Keratinocyte (primary cell): Measurements from ENCODE around the gene BCL2. TPM values are rescaled to one million over a fixed set of nuclear protein-coding genes. Genes with fewer than 3 reads are reported as not detected.

ENCODE experiments used
- DNase-seq: peaks from one replicate; pipeline ENCODE4 v3.0.0-alpha.2; 2011; ENCODE audit warnings: low read depth, missing footprints, low spot score
- FAIRE-seq: peaks from 2 replicates; lab custom pipeline; 2011; peaks lifted over from hg19 to GRCh38; lab: Jason Lieb, UNC
- H2AFZ ChIP-seq: 2 replicates; pipeline ENCODE4 v1.6.0; 2012; ENCODE audit warnings: low read length, control low read depth, inconsistent platforms; ENCODE audit not compliant: control insufficient read depth
- H3K27ac ChIP-seq: 2 replicates; pipeline ENCODE4 v1.5.1; 2011; ENCODE audit warnings: low read length; ENCODE audit not compliant: control insufficient read depth, insufficient read depth
- H3K27me3 ChIP-seq: 3 replicates; pipeline ENCODE4 v1.6.0; 2011; ENCODE audit warnings: low read length; ENCODE audit not compliant: control insufficient read depth, insufficient read depth; ENCODE audit errors: extremely low read depth
- H3K36me3 ChIP-seq, 2 experiments: 2 replicates in 1 of 2; 3 replicates in 1 of 2; pipeline ENCODE4 v1.5.1; 2011; ENCODE audit warnings: low read length in 2 of 2, mild to moderate bottlenecking in 1 of 2; ENCODE audit not compliant: control insufficient read depth in 2 of 2, insufficient read depth in 2 of 2; ENCODE audit errors: extremely low read depth in 1 of 2
- H3K4me1 ChIP-seq: 3 replicates; pipeline ENCODE4 v1.5.1; 2011; ENCODE audit warnings: low read length; ENCODE audit not compliant: control insufficient read depth, insufficient read depth; ENCODE audit errors: extremely low read depth
- H3K4me2 ChIP-seq: 3 replicates; pipeline ENCODE4 v1.6.0; 2011; ENCODE audit warnings: low read depth, low read length; ENCODE audit not compliant: control insufficient read depth, insufficient read depth; ENCODE audit errors: extremely low read depth
- H3K4me3 ChIP-seq, 3 experiments: fragments of 200-600 bp in 1 of 3; sonication (generic) in 1 of 3; 2 replicates in 2 of 3; 3 replicates in 1 of 3; pipeline ENCODE4 v1.5.1; 2011 to 2016; ENCODE audit warnings: low read length in 3 of 3, mild to moderate bottlenecking in 3 of 3, control low read depth in 2 of 3, inconsistent platforms in 1 of 3, low read depth in 1 of 3, mixed read lengths in 1 of 3, mixed run types in 1 of 3, moderate library complexity in 1 of 3; ENCODE audit not compliant: control insufficient read depth in 2 of 3, insufficient read depth in 2 of 3; ENCODE audit errors: extremely low read depth in 1 of 3
- H3K79me2 ChIP-seq: 2 replicates; pipeline ENCODE4 v1.6.0; 2012; ENCODE audit warnings: low read length; ENCODE audit not compliant: control insufficient read depth, insufficient read depth
- H3K9ac ChIP-seq: 3 replicates; pipeline ENCODE4 v1.6.0; 2011; ENCODE audit warnings: low read length; ENCODE audit not compliant: control insufficient read depth, insufficient read depth; ENCODE audit errors: extremely low read depth
- H3K9me1 ChIP-seq: 3 replicates; pipeline ENCODE4 v1.6.0; 2011; ENCODE audit warnings: low read length; ENCODE audit not compliant: control insufficient read depth, insufficient read depth; ENCODE audit errors: extremely low read depth
- H3K9me3 ChIP-seq: 2 replicates; pipeline ENCODE4 v1.5.1; 2012; ENCODE audit warnings: low read depth, low read length; ENCODE audit not compliant: control insufficient read depth
- H4K20me1 ChIP-seq: 3 replicates; pipeline ENCODE4 v1.6.0; 2011; ENCODE audit warnings: low read length; ENCODE audit not compliant: control insufficient read depth, insufficient read depth; ENCODE audit errors: extremely low read depth
- EZH2 ChIP-seq: IDR thresholded peaks from one replicate; pipeline ENCODE4 v1.6.1; 2012; ENCODE audit warnings: inconsistent platforms, mild to moderate bottlenecking, low read length, moderate library complexity
- dilution Hi-C: fragments of 300-500 bp; cut with MboI; formaldehyde crosslinking; loops from one replicate; pipeline ENCODE4 v1.7.0; 2020; ENCODE audit warnings: low sequenced_read_pairs; ENCODE audit not compliant: extremely low pct_ligation_motif_present
- polyA plus RNA-seq, 5 experiments: library from polyadenylated mRNA; depleted of rRNA in 3 of 5; stranded (reverse) in 3 of 5; stranded (forward) in 1 of 5; unstranded in 1 of 5; fragments of >200 nt; gene quantifications; 1 replicate in 1 of 5; 2 replicates in 3 of 5; 3 replicates in 1 of 5; pipeline versions ENCODE4 v1.2.1 to v1.2.3, GENCODE V29; 2011 to 2012; ENCODE audit warnings: missing spikeins in 2 of 5, low read depth in 1 of 5, low replicate concordance in 1 of 5
- TF ChIP-seq, protein P1 (sequence below), 3 experiments: IDR thresholded peaks in 1 of 3; conservative IDR thresholded peaks in 1 of 3; optimal IDR thresholded peaks in 1 of 3; 2 replicates in 2 of 3; 3 replicates in 1 of 3; pipeline versions ENCODE3 to v1.5.1; 2011; ENCODE audit warnings: low read length in 3 of 3, mild to moderate bottlenecking in 3 of 3, moderate library complexity in 2 of 3, control low read depth in 1 of 3, inconsistent platforms in 1 of 3; ENCODE audit not compliant: insufficient read depth in 2 of 3; ENCODE audit errors: extremely low read depth in 1 of 3

BCL2 gene
- polyA plus RNA-seq, 1 donor (not counting 4 experiments of a cell fraction or from before 2014, with no cell fraction given), result 0.30 TPM

DNA sequence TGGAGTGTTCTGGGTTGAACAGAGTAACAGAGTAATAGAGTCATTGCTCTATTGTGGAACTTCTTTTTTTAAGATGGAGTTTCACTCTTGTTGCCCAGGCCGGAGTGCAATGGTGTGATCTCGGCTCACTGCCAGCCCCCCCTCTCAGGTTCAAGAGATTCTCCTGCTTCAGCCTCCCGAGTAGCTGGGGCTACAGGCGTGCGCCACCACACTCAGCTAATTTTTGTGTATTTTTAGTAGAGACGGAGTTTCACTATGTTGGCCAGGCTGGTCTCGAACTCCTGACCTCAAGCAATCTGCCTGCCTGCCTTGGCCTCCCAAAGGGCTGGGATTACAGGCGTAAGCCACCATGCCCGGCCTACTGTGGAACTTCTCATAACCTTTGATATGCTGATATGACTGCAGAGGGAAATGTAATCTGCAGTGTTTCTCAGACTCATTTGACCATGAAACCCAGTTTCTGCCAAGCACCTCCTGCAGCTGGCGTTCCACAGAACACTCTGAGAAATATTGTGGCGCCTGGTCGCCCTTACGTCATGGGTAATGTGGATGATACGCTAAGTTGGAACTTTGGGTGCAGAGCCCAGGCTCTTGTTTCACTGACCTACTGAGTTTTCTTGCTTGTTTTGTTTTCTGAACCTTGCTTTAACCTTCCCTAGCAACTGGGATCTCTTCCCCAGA lies 213.8 kb downstream of the BCL2 start:
- H3K9me3 ChIP-seq, result no peaks in the 10 kb centered on the region
- no peak for DNase-seq
- no peaks in the 10 kb centered on the region for H3K4me1 ChIP-seq
- no peaks in the 10 kb centered on the region for H4K20me1 ChIP-seq
- H3K9me1 ChIP-seq, result no peaks in the 10 kb centered on the region
- no peaks in the 10 kb centered on the region for H3K36me3 ChIP-seq
- H3K79me2 ChIP-seq, result no peaks in the 10 kb centered on the region
- no peak overlapping the region for H3K9ac ChIP-seq
- no peak overlapping the region for H3K4me2 ChIP-seq
- no peak for TF ChIP-seq EZH2
- TF ChIP-seq, protein P1, sequence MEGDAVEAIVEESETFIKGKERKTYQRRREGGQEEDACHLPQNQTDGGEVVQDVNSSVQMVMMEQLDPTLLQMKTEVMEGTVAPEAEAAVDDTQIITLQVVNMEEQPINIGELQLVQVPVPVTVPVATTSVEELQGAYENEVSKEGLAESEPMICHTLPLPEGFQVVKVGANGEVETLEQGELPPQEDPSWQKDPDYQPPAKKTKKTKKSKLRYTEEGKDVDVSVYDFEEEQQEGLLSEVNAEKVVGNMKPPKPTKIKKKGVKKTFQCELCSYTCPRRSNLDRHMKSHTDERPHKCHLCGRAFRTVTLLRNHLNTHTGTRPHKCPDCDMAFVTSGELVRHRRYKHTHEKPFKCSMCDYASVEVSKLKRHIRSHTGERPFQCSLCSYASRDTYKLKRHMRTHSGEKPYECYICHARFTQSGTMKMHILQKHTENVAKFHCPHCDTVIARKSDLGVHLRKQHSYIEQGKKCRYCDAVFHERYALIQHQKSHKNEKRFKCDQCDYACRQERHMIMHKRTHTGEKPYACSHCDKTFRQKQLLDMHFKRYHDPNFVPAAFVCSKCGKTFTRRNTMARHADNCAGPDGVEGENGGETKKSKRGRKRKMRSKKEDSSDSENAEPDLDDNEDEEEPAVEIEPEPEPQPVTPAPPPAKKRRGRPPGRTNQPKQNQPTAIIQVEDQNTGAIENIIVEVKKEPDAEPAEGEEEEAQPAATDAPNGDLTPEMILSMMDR (optimal IDR thresholded peaks at IDR 0.05 in 1 of 3, IDR thresholded peaks at IDR 0.05 in 1 of 3, conservative IDR thresholded peaks at IDR 0.05 in 1 of 3; ENCODE audit: extremely low read depth in 1 of 3, insufficient read depth in 2 of 3, low read length in 3 of 3), result no peak
- no peak overlapping the region for H3K27ac ChIP-seq
- no peak for FAIRE-seq
- H2AFZ ChIP-seq, result no peak overlapping the region
- dilution Hi-C loops, result no loop called here
- H3K4me3 ChIP-seq, result no peak overlapping the region
- H3K27me3 ChIP-seq, result no peaks in the 10 kb centered on the region

DNA sequence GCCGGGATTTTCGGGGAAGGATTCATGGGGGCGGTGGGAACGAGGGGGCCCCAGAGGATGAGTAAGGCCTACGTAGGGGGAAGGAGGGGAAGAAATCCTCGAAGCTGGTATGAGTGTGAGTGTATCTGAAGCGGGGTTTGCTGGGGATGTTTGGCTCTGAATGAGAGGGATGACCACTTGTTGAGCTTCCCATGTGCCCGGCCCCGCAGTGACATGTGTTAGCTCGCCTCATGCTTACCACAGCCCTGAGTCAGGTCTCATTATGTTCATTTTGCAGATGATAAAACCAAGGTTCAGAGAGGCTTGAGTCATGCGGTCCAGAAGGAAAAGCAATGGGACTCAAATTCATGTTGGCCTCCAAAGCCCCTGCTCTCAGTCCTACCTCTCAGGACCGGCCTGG lies 214.7 kb downstream of the BCL2 start:
- DNase-seq (no peak), FAIRE-seq (no peak)
- Histone ChIP-seq H3K4me1 (no peaks in the 10 kb centered on the region), H3K9me1 (no peaks in the 10 kb centered on the region), H3K27me3 (no peaks in the 10 kb centered on the region), H3K4me2 (no peak overlapping the region), H4K20me1 (no peaks in the 10 kb centered on the region), H3K9me3 (no peaks in the 10 kb centered on the region), H3K9ac (no peak overlapping the region), H3K79me2 (no peaks in the 10 kb centered on the region), H3K36me3 (no peaks in the 10 kb centered on the region), H2AFZ (no peak overlapping the region), H3K27ac (no peak overlapping the region), H3K4me3 (no peak overlapping the region)
- dilution Hi-C loops, result no loop called here
- TF ChIP-seq, protein P1 (optimal IDR thresholded peaks at IDR 0.05 in 1 of 3, IDR thresholded peaks at IDR 0.05 in 1 of 3, conservative IDR thresholded peaks at IDR 0.05 in 1 of 3; ENCODE audit: extremely low read depth in 1 of 3, insufficient read depth in 2 of 3, low read length in 3 of 3), result no peak
- no peak for TF ChIP-seq EZH2
